ENCODE data around the gene SLC2A5. TPM values are rescaled to one million over a fixed set of nuclear protein-coding genes. Genes with fewer than 3 reads are reported as not detected.

Gene SLC2A5
- total and polyA plus RNA-seq, 2 donors (not counting 3 experiments of a cell fraction or from before 2014, with no cell fraction given) = not detected

DNA sequence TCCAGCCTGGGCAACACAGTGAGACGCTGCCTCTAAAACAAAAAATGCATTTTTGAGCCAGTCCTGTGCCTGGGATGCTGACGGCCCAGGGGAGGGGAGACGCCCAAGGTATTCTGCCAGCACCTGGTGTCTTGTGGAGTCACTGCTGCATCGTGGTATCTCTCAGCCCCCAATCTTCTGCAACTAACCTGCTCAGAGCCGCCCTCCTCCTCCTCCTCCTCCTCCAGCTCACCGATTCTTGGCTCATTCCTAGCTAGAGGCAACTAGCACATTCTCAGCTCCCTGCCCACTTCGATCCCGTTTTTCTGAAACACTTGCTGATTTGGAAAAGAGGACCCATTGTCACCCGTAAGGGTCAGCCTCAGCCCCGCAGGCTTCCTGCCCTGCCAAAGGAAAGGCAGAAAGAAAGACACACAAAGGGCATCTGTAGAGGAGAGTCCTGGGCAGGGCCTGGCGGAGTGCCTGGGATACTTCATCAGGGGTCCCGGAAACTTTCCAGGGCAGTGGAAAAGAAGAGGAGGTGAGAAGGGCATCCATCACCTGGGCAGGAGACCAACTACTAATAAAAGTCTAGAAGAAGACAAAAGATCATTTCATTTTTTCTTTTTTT is 38.7 kb upstream of the SLC2A5 start:
- no peaks in the 10 kb centered on the region for H3K27me3 ChIP-seq (ENCODE audit: control insufficient read depth in 2 of 2, insufficient read depth in 2 of 2, low read length in 2 of 2)
- no peaks in the 10 kb centered on the region for H3K9me1 ChIP-seq (replicated peaks; ENCODE audit: control insufficient read depth, extremely low read depth, insufficient read depth, low read length)
- H3K27ac ChIP-seq (ENCODE audit: insufficient read depth, low read depth, low read length) = no peak overlapping the region
- H3K79me2 ChIP-seq (ENCODE audit: control insufficient read depth, insufficient read depth, low read length) = no peaks in the 10 kb centered on the region
- no peaks in the 10 kb centered on the region for H3K9me3 ChIP-seq (replicated peaks; ENCODE audit: control insufficient read depth, insufficient read depth, low read length)
- no peaks in the 10 kb centered on the region for H4K20me1 ChIP-seq (replicated peaks; ENCODE audit: control insufficient read depth, extremely low read depth, insufficient read depth, low read length)
- no peak overlapping the region for H2AFZ ChIP-seq (ENCODE audit: low read depth, low read length)
- POLR2A ChIA-PET = no interaction called here
- no peaks in the 10 kb centered on the region for H3K36me3 ChIP-seq (ENCODE audit: control insufficient read depth in 2 of 2, extremely low read depth in 1 of 2, insufficient read depth in 2 of 2, low read length in 2 of 2)
- H3K9ac ChIP-seq (replicated peaks; ENCODE audit: extremely low read depth, insufficient read depth, low read length) = no peak overlapping the region
- no peaks in the 10 kb centered on the region for H3K4me1 ChIP-seq (ENCODE audit: control insufficient read depth, extremely low read depth, insufficient read depth, low read length)
- BruUV-seq (replicated peaks) = no TSS peak
- DNase-seq (ENCODE audit: low read depth, low spot score) (no peak), FAIRE-seq (no peak)
- CTCF ChIA-PET = interaction anchor here (1.4 to 2.2 kb wide), 2 partner anchors 34 to 159 kb away, joined by 4 to 6 read pairs; no protein-coding TSS in a partner anchor
- H3K4me2 ChIP-seq (ENCODE audit: insufficient read depth, low read length) = no peak overlapping the region
- dilution Hi-C loops (cut with MboI; ENCODE audit: extremely low pct_ligation_motif_present, low sequenced_read_pairs) (no loop called here), intact Hi-C loops (cut with micrococcal nuclease) (no loop called here)
- TF ChIP-seq, protein P1, sequence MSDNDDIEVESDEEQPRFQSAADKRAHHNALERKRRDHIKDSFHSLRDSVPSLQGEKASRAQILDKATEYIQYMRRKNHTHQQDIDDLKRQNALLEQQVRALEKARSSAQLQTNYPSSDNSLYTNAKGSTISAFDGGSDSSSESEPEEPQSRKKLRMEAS (IDR thresholded peaks at IDR 0.05; ENCODE audit: insufficient read depth, insufficient read length) = no peak
- TF ChIP-seq POLR2A (IDR thresholded peaks at IDR 0.05; ENCODE audit: low read depth, low read length) = no peak
- no peak for TF ChIP-seq POLR2AphosphoS5 (IDR thresholded peaks at IDR 0.05; ENCODE audit: insufficient read depth, low read depth, low read length)
- TF ChIP-seq GATA2 (IDR thresholded peaks at IDR 0.05; ENCODE audit: insufficient read depth, insufficient read length, low read depth, low read length) = no peak
- no peak for TF ChIP-seq EZH2 (IDR thresholded peaks at IDR 0.05; ENCODE audit: borderline replicate concordance, low read depth, low read length, severe bottlenecking)
- TF ChIP-seq MYC (IDR thresholded peaks at IDR 0.05; ENCODE audit: low read depth, low read length) = no peak
- no peak for TF ChIP-seq FOS (IDR thresholded peaks at IDR 0.05; ENCODE audit: borderline replicate concordance, insufficient read depth, low read length)
- H3K4me3 ChIP-seq (replicated peaks in 1 of 3; ENCODE audit: insufficient read depth in 1 of 3, low read depth in 1 of 3, low read length in 3 of 3) = no peak overlapping the region

GRCh38 chr1:9107136-9107535 is 37.7 kb upstream of the SLC2A5 start:
- dilution Hi-C loops (cut with MboI; ENCODE audit: extremely low pct_ligation_motif_present, low sequenced_read_pairs) (no loop called here), intact Hi-C loops (cut with micrococcal nuclease) (no loop called here)
- BruUV-seq (replicated peaks) = no TSS peak
- no peaks in the 10 kb centered on the region for H3K9me3 ChIP-seq (replicated peaks; ENCODE audit: control insufficient read depth, insufficient read depth, low read length)
- no peaks in the 10 kb centered on the region for H4K20me1 ChIP-seq (replicated peaks; ENCODE audit: control insufficient read depth, extremely low read depth, insufficient read depth, low read length)
- H3K4me2 ChIP-seq (ENCODE audit: insufficient read depth, low read length) = no peak overlapping the region
- H3K9me1 ChIP-seq (replicated peaks; ENCODE audit: control insufficient read depth, extremely low read depth, insufficient read depth, low read length) = no peaks in the 10 kb centered on the region
- H3K9ac ChIP-seq (replicated peaks; ENCODE audit: extremely low read depth, insufficient read depth, low read length) = no peak overlapping the region
- no peak overlapping the region for H3K4me3 ChIP-seq (replicated peaks in 1 of 3; ENCODE audit: insufficient read depth in 1 of 3, low read depth in 1 of 3, low read length in 3 of 3)
- FAIRE-seq (no peak), DNase-seq (ENCODE audit: low read depth, low spot score) (no peak)
- ChIA-PET POLR2A (no interaction called here), CTCF (interaction anchor here (0.6 to 1.4 kb wide), 3 partner anchors 35 to 102 kb away, joined by 3 to 4 read pairs (median 3); no protein-coding TSS in a partner anchor)
- no peak overlapping the region for H3K27ac ChIP-seq (ENCODE audit: insufficient read depth, low read depth, low read length)
- TF ChIP-seq GATA2 (IDR thresholded peaks at IDR 0.05; ENCODE audit: insufficient read depth, insufficient read length, low read depth, low read length) (no peak), POLR2AphosphoS5 (IDR thresholded peaks at IDR 0.05; ENCODE audit: insufficient read depth, low read depth, low read length) (no peak), JUN (IDR thresholded peaks at IDR 0.05; ENCODE audit: borderline replicate concordance, insufficient read depth, insufficient read length, low read depth) (no peak), EZH2 (IDR thresholded peaks at IDR 0.05; ENCODE audit: borderline replicate concordance, low read depth, low read length, severe bottlenecking) (no peak), FOS (IDR thresholded peaks at IDR 0.05; ENCODE audit: borderline replicate concordance, insufficient read depth, low read length) (no peak)
- TF ChIP-seq, protein P2, sequence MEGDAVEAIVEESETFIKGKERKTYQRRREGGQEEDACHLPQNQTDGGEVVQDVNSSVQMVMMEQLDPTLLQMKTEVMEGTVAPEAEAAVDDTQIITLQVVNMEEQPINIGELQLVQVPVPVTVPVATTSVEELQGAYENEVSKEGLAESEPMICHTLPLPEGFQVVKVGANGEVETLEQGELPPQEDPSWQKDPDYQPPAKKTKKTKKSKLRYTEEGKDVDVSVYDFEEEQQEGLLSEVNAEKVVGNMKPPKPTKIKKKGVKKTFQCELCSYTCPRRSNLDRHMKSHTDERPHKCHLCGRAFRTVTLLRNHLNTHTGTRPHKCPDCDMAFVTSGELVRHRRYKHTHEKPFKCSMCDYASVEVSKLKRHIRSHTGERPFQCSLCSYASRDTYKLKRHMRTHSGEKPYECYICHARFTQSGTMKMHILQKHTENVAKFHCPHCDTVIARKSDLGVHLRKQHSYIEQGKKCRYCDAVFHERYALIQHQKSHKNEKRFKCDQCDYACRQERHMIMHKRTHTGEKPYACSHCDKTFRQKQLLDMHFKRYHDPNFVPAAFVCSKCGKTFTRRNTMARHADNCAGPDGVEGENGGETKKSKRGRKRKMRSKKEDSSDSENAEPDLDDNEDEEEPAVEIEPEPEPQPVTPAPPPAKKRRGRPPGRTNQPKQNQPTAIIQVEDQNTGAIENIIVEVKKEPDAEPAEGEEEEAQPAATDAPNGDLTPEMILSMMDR (IDR thresholded peaks at IDR 0.05; ENCODE audit: extremely low read depth in 1 of 2, insufficient read depth in 1 of 2, low read depth in 1 of 2, low read length in 2 of 2) = no peak
- no peaks in the 10 kb centered on the region for H3K36me3 ChIP-seq (ENCODE audit: control insufficient read depth in 2 of 2, extremely low read depth in 1 of 2, insufficient read depth in 2 of 2, low read length in 2 of 2)
- H3K27me3 ChIP-seq (ENCODE audit: control insufficient read depth in 2 of 2, insufficient read depth in 2 of 2, low read length in 2 of 2) = no peaks in the 10 kb centered on the region
- H3K4me1 ChIP-seq (ENCODE audit: control insufficient read depth, extremely low read depth, insufficient read depth, low read length) = no peaks in the 10 kb centered on the region
- H2AFZ ChIP-seq (ENCODE audit: low read depth, low read length) = no peak overlapping the region
- H3K79me2 ChIP-seq (ENCODE audit: control insufficient read depth, insufficient read depth, low read length) = no peaks in the 10 kb centered on the region

Measured in endothelial cell of umbilical vein (primary cell).